HG03159 (cell line): ENCODE data around the gene ZNF146.
A peak's percentile ranks its signal among the peaks of the same experiment; 100 is the strongest.
"Not testable (repeated sequence)": the region's sequence is repeated elsewhere in the genome, so short reads cannot be mapped to it uniquely, and the experiment has no call there.

Experiments
- ATAC-seq: cut with Tn5 transposase; IDR thresholded peaks from one replicate; pipeline ENCODE4 v1.9.1; 2021; ENCODE audit warnings: mild to moderate bottlenecking, moderate library complexity; ENCODE audit not compliant: unreplicated experiment

ZNF146 gene

GRCh38 chr19:36214386-36215275, at the start of gene ZNF146, which contains the start of gene ZNF565:
ZNF146 (plus strand) TSS chr19:36215106; CDS start chr19:36236441, 21,335 bp downstream.
ZNF565 (minus strand) TSS chr19:36214665; CDS start chr19:36201985, 12,680 bp downstream.
- peak; percentile 90 for ATAC-seq

- ATAC-seq = no peak
These were observed 45.7 kb upstream of the ZNF146 start for GRCh38 chr19:36169084-36169760.

GRCh38 chr19:36172852-36173251, 42.1 kb upstream of the ZNF146 start:
- no peak for ATAC-seq

GRCh38 chr19:36173846-36174245, 41.1 kb upstream of the ZNF146 start:
- ATAC-seq = not testable (repeated sequence)

- ATAC-seq = not testable (repeated sequence)
These were observed 35.8 kb upstream of the ZNF146 start for GRCh38 chr19:36179077-36179476.

GRCh38 chr19:36182612-36183244, 32.2 kb upstream of the ZNF146 start:
- ATAC-seq = no peak

- no peak for ATAC-seq
These were observed 31.7 kb upstream of the ZNF146 start for GRCh38 chr19:36183245-36183628.

GRCh38 chr19:36186722-36187121, 28.2 kb upstream of the ZNF146 start:
- ATAC-seq = not testable (repeated sequence)

- ATAC-seq = no peak
These were observed 18.7 kb upstream of the ZNF146 start for GRCh38 chr19:36196249-36196648.

GRCh38 chr19:36198119-36198518, 16.8 kb upstream of the ZNF146 start:
- no peak for ATAC-seq

- ATAC-seq = no peak
These were observed 13.2 kb upstream of the ZNF146 start for GRCh38 chr19:36201684-36202083.

- ATAC-seq = no peak
These were observed 11.6 kb upstream of the ZNF146 start for GRCh38 chr19:36203293-36203692.

GRCh38 chr19:36207605-36208252, 7.2 kb upstream of the ZNF146 start:
- no peak for ATAC-seq

GRCh38 chr19:36209372-36209771, 5.5 kb upstream of the ZNF146 start:
- no peak for ATAC-seq

GRCh38 chr19:36210497-36210896, 4.4 kb upstream of the ZNF146 start:
- no peak for ATAC-seq

- no peak for ATAC-seq
These were observed 2.0 kb upstream of the ZNF146 start for GRCh38 chr19:36212895-36213294.

- ATAC-seq = peak; percentile 14
These were observed 594 bp downstream of the ZNF146 start for GRCh38 chr19:36215276-36216123.

GRCh38 chr19:36221474-36221873, 6.6 kb downstream of the ZNF146 start:
- no peak for ATAC-seq

GRCh38 chr19:36222503-36222902, 7.6 kb downstream of the ZNF146 start:
- no peak for ATAC-seq
